T-helper 9 cell (primary cell): ENCODE data around the gene ACTC1.

ENCODE experiments used
- DNase-seq: peaks from one replicate; pipeline ENCODE4 v3.0.0-alpha.2; 2020

Gene ACTC1

DNA sequence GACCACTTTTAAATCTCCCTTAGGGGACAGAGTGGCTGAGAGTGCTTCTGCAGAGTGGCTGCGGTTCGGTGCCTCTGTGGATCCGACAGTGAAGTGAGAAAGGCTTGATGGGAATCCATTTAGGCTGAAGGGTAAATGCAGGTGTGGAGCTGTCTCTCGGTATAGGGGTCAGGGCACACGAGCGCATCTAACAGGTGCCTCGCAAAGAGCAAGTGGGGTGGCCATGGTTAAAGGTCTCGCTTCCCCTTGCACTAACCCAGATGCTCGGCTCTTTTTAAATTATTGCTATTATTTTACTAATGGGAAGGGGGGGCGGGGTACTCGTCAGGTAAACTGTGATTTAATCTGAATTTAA, 40.0 kb downstream of the ACTC1 start:
- DNase-seq = no peak

DNA sequence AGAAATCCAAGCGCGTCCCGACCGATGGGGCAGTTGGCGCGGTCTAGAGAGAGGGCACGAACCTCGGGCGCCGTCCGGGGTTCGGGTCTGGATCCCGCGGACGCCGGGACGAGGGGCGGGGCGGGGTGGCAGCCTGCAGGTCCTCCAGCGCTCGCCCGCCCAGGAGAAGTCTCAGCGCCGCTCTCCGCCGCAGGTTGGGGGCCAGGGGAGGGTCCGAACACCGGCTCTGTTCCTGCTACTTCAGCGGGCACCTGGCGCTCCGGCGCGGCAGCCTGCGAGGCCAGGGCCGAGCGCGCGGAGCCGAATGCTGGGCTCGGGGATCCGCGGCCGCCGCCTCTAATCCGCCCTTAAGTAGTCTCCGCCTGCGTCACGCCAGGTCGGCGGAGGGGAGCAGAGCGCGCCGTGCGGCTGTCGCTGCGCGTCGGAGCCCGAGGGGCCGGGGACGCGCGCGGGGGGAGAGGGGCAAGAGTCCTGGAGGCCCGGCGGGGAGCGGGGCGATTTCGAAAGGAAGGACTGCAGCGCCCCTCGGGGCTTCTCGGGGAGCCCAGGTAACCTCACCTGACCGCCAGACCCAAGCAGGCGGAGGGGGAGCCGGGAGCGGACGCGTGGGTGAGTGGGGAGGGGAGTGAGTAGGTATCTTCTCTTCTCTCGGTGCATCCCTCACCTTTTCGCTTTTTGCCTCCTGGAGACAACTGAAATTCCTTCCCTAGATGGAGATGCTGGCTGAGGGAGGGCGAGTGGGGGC, 40.5 kb downstream of the ACTC1 start, which contains the start of gene GJD2:
TSS of gene GJD2 (minus strand) at position 325 of the 745 bp plus-strand sequence. CDS start 510 bp downstream, outside the sequence.
- DNase-seq = no peak

DNA sequence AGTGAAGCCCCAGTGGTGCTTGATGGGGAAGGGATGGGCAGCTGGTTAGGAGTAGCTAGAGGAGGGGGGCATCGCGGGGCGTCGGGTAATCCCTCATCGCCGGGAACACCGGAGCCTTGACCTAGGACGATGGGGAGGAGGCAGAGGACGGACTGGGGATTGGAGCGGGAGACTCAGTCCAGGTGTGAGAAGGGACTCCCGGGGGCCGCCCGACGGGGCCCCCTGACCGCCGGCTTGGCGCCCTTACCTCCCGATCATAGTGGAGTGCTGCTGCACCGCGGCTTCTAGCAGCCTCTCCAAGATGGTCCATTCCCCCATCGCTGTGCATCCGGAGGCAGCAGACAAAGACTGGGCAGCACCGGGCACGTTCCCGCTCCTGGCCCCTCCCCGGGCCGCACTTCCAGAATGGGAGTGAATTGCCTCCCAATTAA, 41.2 kb downstream of the ACTC1 start:
- DNase-seq = no peak

DNA sequence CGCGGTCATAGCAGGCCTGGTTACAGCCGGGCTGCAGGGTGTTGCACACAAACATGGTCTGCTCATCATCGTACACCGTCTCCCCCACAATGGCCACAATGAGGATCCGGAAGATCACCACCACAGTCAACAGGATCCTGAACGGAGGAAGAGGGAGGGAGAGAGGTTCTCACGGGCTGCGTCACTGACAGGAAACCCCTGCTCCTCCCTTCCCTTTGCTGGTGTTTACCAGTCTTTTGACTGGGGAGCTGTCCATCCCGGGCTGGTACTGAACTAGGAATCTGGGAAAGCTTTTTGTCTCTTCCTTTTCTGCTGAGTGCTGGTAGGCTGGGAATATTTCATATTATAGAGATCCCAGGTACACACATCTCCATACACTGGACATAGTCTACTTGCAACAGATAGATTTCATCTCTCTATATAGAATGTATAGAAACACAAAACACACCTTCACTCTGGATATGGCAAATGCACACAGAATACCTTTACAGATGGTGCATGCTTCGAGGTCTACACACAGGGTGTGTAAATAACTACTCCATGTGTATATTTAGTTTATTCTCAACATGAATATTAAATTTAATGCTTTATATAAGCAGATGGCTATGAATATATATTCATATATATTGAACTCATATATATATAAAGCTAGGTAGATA, 42.0 kb downstream of the ACTC1 start:
- no peak for DNase-seq

DNA sequence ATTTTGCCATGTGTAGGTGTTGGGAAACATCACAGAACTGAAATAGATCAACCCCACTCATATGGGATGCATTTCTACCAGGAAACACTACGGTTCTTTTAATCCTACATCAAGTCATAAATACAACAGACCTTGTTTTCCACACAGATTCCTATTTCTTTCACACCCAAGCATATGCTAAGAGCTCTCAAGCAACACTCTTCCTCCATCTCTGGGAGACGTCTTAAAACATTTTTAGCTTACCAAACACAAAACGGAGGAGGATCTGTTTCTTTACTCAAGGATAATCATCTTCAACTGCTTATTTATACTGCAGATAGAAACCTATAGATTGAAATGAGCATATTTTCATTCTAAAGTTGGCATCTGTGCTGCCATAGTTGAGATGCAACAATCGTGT, 45.7 kb downstream of the ACTC1 start:
- no peak for DNase-seq
